ENCODE results near the gene CCDC102A.

CCDC102A gene

DNA sequence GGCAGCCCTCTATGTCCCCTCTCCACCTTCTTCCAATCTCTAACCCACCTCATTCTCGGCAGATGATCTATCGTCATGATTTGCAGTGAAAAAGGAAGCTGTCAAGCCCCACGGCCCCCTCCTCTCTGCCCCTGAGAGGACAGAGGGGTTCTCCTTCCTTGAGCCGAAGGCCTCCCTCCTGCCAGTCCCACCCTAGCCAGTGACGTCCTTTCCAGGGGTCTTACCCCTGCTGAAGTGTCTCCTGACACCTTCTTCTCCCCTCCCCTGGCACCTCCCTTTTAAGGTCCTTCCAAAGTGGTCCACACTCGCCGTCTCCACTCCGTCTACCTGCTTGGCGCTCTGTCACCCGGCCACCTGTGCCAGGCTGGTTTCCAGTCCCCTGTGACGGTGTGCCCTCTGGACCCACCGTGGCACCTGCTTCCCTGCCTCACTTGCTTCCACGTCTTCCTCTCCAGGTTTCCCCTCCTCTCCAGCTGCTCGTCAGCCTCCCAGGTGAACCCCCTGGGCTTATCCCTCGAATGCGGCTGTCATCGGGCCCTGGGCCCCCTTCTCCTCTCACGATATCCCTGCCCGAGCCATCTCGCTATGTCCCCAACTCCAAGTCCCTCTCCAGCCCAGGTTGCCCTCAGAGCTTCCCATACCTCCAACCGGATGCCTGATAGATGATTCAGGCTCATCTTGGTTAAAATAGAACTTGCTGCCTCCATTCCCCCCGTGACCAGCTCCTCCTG is 5.7 kb downstream of the CCDC102A start:
- TF ChIP-seq ZBTB7A (IDR thresholded peaks at IDR 0.05; ENCODE audit: low read depth), result no peak
- no peak for TF ChIP-seq EGR1 (IDR thresholded peaks at IDR 0.05)
- no peak for TF ChIP-seq EP300 (IDR thresholded peaks at IDR 0.05; ENCODE audit: borderline replicate concordance)
- TF ChIP-seq NFIC (IDR thresholded peaks at IDR 0.05), result no peak
- TF ChIP-seq CEBPB (IDR thresholded peaks at IDR 0.05), result no peak
- TF ChIP-seq TEAD4 (IDR thresholded peaks at IDR 0.05), result no peak
- no peak for TF ChIP-seq TAF1 (IDR thresholded peaks at IDR 0.05; ENCODE audit: low read depth)
- TF ChIP-seq, protein P1, sequence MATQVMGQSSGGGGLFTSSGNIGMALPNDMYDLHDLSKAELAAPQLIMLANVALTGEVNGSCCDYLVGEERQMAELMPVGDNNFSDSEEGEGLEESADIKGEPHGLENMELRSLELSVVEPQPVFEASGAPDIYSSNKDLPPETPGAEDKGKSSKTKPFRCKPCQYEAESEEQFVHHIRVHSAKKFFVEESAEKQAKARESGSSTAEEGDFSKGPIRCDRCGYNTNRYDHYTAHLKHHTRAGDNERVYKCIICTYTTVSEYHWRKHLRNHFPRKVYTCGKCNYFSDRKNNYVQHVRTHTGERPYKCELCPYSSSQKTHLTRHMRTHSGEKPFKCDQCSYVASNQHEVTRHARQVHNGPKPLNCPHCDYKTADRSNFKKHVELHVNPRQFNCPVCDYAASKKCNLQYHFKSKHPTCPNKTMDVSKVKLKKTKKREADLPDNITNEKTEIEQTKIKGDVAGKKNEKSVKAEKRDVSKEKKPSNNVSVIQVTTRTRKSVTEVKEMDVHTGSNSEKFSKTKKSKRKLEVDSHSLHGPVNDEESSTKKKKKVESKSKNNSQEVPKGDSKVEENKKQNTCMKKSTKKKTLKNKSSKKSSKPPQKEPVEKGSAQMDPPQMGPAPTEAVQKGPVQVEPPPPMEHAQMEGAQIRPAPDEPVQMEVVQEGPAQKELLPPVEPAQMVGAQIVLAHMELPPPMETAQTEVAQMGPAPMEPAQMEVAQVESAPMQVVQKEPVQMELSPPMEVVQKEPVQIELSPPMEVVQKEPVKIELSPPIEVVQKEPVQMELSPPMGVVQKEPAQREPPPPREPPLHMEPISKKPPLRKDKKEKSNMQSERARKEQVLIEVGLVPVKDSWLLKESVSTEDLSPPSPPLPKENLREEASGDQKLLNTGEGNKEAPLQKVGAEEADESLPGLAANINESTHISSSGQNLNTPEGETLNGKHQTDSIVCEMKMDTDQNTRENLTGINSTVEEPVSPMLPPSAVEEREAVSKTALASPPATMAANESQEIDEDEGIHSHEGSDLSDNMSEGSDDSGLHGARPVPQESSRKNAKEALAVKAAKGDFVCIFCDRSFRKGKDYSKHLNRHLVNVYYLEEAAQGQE (IDR thresholded peaks at IDR 0.05; ENCODE audit: low read depth), result no peak
- TF ChIP-seq CREB1 (IDR thresholded peaks at IDR 0.05; ENCODE audit: low read depth), result no peak
- TF ChIP-seq, protein P2, sequence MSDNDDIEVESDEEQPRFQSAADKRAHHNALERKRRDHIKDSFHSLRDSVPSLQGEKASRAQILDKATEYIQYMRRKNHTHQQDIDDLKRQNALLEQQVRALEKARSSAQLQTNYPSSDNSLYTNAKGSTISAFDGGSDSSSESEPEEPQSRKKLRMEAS (IDR thresholded peaks at IDR 0.05), result no peak
- no peak for TF ChIP-seq YY1 (IDR thresholded peaks at IDR 0.05; ENCODE audit: low read depth)
- no peak for TF ChIP-seq FOXM1 (IDR thresholded peaks at IDR 0.05; ENCODE audit: borderline replicate concordance, low read depth)
- TF ChIP-seq RAD21 (IDR thresholded peaks at IDR 0.05; ENCODE audit: low read depth), result no peak
- TF ChIP-seq TCF12 (IDR thresholded peaks at IDR 0.05; ENCODE audit: low read depth), result no peak
- TF ChIP-seq, protein P3, sequence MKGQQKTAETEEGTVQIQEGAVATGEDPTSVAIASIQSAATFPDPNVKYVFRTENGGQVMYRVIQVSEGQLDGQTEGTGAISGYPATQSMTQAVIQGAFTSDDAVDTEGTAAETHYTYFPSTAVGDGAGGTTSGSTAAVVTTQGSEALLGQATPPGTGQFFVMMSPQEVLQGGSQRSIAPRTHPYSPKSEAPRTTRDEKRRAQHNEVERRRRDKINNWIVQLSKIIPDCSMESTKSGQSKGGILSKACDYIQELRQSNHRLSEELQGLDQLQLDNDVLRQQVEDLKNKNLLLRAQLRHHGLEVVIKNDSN (IDR thresholded peaks at IDR 0.05), result no peak

DNA sequence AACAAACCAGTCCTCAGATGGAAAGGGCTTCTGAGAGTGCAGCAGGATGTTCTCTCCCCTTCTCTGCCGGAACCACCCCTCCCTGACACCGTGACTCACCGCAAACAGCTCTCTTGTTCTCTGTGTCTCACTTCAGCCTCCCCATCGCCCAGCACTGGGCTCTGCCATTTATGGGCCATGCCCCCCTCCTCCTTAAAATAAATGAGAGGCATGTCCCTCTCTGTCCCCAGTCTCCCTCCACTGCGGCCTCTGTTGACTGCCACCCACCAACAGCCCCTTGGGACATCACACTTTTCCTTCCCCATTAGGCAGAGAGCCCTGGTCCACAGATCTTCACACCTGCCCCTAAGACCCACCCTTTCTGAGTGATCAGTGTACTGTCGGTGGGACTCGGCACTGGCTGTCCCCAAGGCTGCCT is 6.3 kb downstream of the CCDC102A start:
- no peak for TF ChIP-seq YY1 (IDR thresholded peaks at IDR 0.05; ENCODE audit: low read depth)
- no peak for TF ChIP-seq ZBTB7A (IDR thresholded peaks at IDR 0.05; ENCODE audit: low read depth)
- no peak for TF ChIP-seq EGR1 (IDR thresholded peaks at IDR 0.05)
- no peak for TF ChIP-seq FOXM1 (IDR thresholded peaks at IDR 0.05; ENCODE audit: borderline replicate concordance, low read depth)
- TF ChIP-seq, protein P1 (IDR thresholded peaks at IDR 0.05; ENCODE audit: low read depth), result no peak
- TF ChIP-seq EP300 (IDR thresholded peaks at IDR 0.05; ENCODE audit: borderline replicate concordance), result no peak
- no peak for TF ChIP-seq TCF12 (IDR thresholded peaks at IDR 0.05; ENCODE audit: low read depth)
- no peak for TF ChIP-seq TAF1 (IDR thresholded peaks at IDR 0.05; ENCODE audit: low read depth)
- TF ChIP-seq CEBPB (IDR thresholded peaks at IDR 0.05), result no peak
- TF ChIP-seq, protein P2 (IDR thresholded peaks at IDR 0.05), result no peak
- TF ChIP-seq, protein P3 (IDR thresholded peaks at IDR 0.05), result no peak
- TF ChIP-seq TEAD4 (IDR thresholded peaks at IDR 0.05), result no peak
- TF ChIP-seq RAD21 (IDR thresholded peaks at IDR 0.05; ENCODE audit: low read depth), result no peak
- no peak for TF ChIP-seq CREB1 (IDR thresholded peaks at IDR 0.05; ENCODE audit: low read depth)

DNA sequence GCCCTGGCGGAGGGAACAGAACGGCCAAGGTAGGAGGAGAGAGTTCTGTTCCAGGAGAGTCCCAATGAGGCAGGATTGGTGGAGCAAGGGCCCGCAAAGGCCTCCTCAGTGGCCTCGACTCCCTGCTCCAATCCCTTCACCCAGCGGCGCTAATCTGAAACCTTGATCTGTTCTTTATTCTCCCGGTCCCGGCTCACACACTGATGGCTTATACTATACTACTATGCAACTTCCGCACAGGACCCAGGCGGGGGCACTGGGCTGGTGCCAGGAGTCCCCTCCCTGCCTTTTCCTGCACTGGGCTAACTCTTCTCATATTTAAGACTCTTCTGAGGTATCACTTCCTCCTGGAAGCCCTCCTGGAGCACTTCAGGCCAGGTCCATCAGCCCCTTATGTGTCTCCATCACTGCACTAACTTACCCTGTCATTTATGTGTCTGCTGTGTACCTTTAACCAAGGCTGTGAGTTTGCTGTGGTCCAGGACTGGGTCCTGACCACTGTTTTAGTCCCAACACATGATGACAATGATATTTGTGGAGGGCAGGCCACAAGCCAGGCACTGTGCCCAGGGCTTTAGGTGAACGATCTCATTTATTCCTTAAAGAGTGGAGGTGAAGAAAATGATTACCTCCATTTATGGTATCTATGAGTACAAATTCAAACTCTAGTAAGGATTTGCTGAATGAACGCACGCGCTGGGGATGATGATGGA is 6.8 kb downstream of the CCDC102A start:
- TF ChIP-seq, protein P3 (IDR thresholded peaks at IDR 0.05), result no peak
- TF ChIP-seq EP300 (IDR thresholded peaks at IDR 0.05; ENCODE audit: borderline replicate concordance) (no peak), EGR1 (IDR thresholded peaks at IDR 0.05) (no peak), TCF12 (IDR thresholded peaks at IDR 0.05; ENCODE audit: low read depth) (no peak), TEAD4 (IDR thresholded peaks at IDR 0.05) (no peak), RAD21 (IDR thresholded peaks at IDR 0.05; ENCODE audit: low read depth) (no peak), YY1 (IDR thresholded peaks at IDR 0.05; ENCODE audit: low read depth) (no peak), CEBPB (IDR thresholded peaks at IDR 0.05) (no peak), FOXM1 (IDR thresholded peaks at IDR 0.05; ENCODE audit: borderline replicate concordance, low read depth) (no peak), TAF1 (IDR thresholded peaks at IDR 0.05; ENCODE audit: low read depth) (no peak), CREB1 (IDR thresholded peaks at IDR 0.05; ENCODE audit: low read depth) (no peak), NFIC (IDR thresholded peaks at IDR 0.05) (no peak)
- TF ChIP-seq, protein P2 (IDR thresholded peaks at IDR 0.05), result no peak
